ENCODE results near the gene CD63. TPM values are rescaled to one million over a fixed set of nuclear protein-coding genes. Genes with fewer than 3 reads are reported as not detected.

The CD63 gene
- total and polyA plus RNA-seq, 12 donors, result 796 to 2,350 (median 1,526) TPM

GRCh38 chr12:55715833-55716581 lies 12.8 kb downstream of the CD63 start, which contains the start of gene BLOC1S1:
Gene BLOC1S1, plus strand, starts transcription at chr12:55716046. Its CDS starts 6 bp downstream, at chr12:55716052.
- whole genome bisulfite sequencing, 4 donors, result 0 to 1% (median 1%) methylated on average over 20 to 42 of the region's 42 CpGs
- Histone ChIP-seq H3K27ac (peak within 1 kb of the TSS; percentile 57 to 96 (median 91)), H3K27me3 (no peaks in the 10 kb centered on the region), H3K9me3 (replicated peaks in 1 of 3) (no peaks in the 10 kb centered on the region), H3K4me3 (peak within 1 kb of the TSS; percentile 27 to 70 (median 64)), H3K36me3 (replicated peaks in 1 of 2) (peaks cover 0 to 3% of the 10 kb centered on the region in 2 donors), H3K4me1 (replicated peaks in 1 of 2) (peaks cover 13 to 31% of the 10 kb centered on the region in 2 donors)
- TF ChIP-seq POLR2A (IDR thresholded peaks at IDR 0.05) (peak in 1 of 2 donors; percentile 59), CTCF (IDR thresholded peaks at IDR 0.05) (peak in 3 of 6 experiments; percentile 8 to 19 (median 10))
- intact Hi-C loops (cut with DNase I), result loop anchor here in 1 of 2 donors (5.0 kb wide), 1 partner anchor 59 kb away; no protein-coding TSS in a partner anchor
- DNase-seq, result peak; percentile 94 to 97 (median 95)

GRCh38 chr12:55715169-55715764 lies 13.5 kb downstream of the CD63 start:
- H3K4me1 ChIP-seq (replicated peaks in 1 of 2), result peaks cover 13 to 31% of the 10 kb centered on the region in 2 donors
- peak overlapping the region in 2 of 4 donors; percentile 65 to 70 for H3K4me3 ChIP-seq
- TF ChIP-seq CTCF (IDR thresholded peaks at IDR 0.05), result no peak
- TF ChIP-seq POLR2A (IDR thresholded peaks at IDR 0.05), result no peak
- H3K27me3 ChIP-seq, result no peaks in the 10 kb centered on the region
- no peak for DNase-seq
- peak overlapping the region; percentile 57 to 96 (median 91) for H3K27ac ChIP-seq
- 66 to 75% (median 68%) methylated on average over 7 of the region's 7 CpGs for WGBS, 4 donors
- H3K36me3 ChIP-seq (replicated peaks in 1 of 2), result peaks cover 0 to 3% of the 10 kb centered on the region in 2 donors
- no peaks in the 10 kb centered on the region for H3K9me3 ChIP-seq (replicated peaks in 1 of 3)
- intact Hi-C loops (cut with DNase I), result loop anchor here in 1 of 2 donors (5.0 kb wide), 1 partner anchor 58 kb away; no protein-coding TSS in a partner anchor

GRCh38 chr12:55713721-55714120 lies 15.1 kb downstream of the CD63 start:
- Histone ChIP-seq H3K27me3 (no peaks in the 10 kb centered on the region), H3K27ac (peak overlapping the region in 2 of 5 donors; percentile 44 to 59), H3K4me3 (no peak overlapping the region), H3K36me3 (replicated peaks in 1 of 2) (no peaks in the 10 kb centered on the region), H3K4me1 (replicated peaks in 1 of 2) (peaks cover 13 to 35% of the 10 kb centered on the region in 2 donors), H3K9me3 (replicated peaks in 1 of 3) (no peaks in the 10 kb centered on the region)
- DNase-seq, result no peak
- WGBS, 4 donors, result 37 to 61% (median 41%) methylated on average over 2 of the region's 2 CpGs
- TF ChIP-seq CTCF (IDR thresholded peaks at IDR 0.05), result no peak
- no peak for TF ChIP-seq POLR2A (IDR thresholded peaks at IDR 0.05)
- intact Hi-C loops (cut with DNase I), result no loop called here

- WGBS, 4 donors, result 40 to 75% (median 50%) methylated on average over 1 of the region's 1 CpG
- Histone ChIP-seq H3K27ac (peak overlapping the region in 2 of 5 donors; percentile 35 to 44), H3K4me1 (replicated peaks in 1 of 2) (peaks cover 13 to 38% of the 10 kb centered on the region in 2 donors), H3K9me3 (replicated peaks in 1 of 3) (no peaks in the 10 kb centered on the region), H3K36me3 (replicated peaks in 1 of 2) (no peaks in the 10 kb centered on the region), H3K4me3 (no peak overlapping the region), H3K27me3 (no peaks in the 10 kb centered on the region)
- DNase-seq, result no peak
- intact Hi-C loops (cut with DNase I), result no loop called here
- TF ChIP-seq CTCF (IDR thresholded peaks at IDR 0.05) (no peak), POLR2A (IDR thresholded peaks at IDR 0.05) (no peak)
These were observed 16.0 kb downstream of the CD63 start for GRCh38 chr12:55712700-55713415.

Measured in adrenal gland (tissue), 12 donors.